HEK293 (cell line): Measurements from ENCODE around the gene PKM.

ENCODE experiments used
- CTCF ChIA-PET: fragments of 350-600 bp; formaldehyde crosslinking; extraction: SDS; loops from one replicate; lab custom pipeline; 2021; ENCODE audit warnings: antibody characterized with exemption; lab: Yijun Ruan, JAX
- POLR2A ChIA-PET: fragments of 300-600 bp; formaldehyde crosslinking; extraction: SDS; loops from one replicate; lab custom pipeline; 2020; ENCODE audit warnings: antibody characterized with exemption, inconsistent platforms; lab: Yijun Ruan, JAX
- H3K27ac ChIP-seq: fragments of 200-500 bp; sonication (Bioruptor generic); 2 replicates; pipeline ENCODE4 v1.5.1; 2014; ENCODE audit warnings: low read depth, low read length, control low read depth, inconsistent platforms; ENCODE audit errors: extremely low read depth
- H3K36me3 ChIP-seq, 2 experiments: fragments of 200-500 bp in 1 of 2; sonication (Bioruptor generic) in 1 of 2; 1 replicate in 1 of 2; 2 replicates in 1 of 2; pipeline ENCODE4 v1.5.1; 2014 to 2017; ENCODE audit warnings: inconsistent platforms in 2 of 2, low read length in 2 of 2; ENCODE audit not compliant: control insufficient read depth in 2 of 2, insufficient read depth in 1 of 2
- H3K4me1 ChIP-seq: fragments of 200-500 bp; sonication (Bioruptor generic); 2 replicates; pipeline ENCODE4 v1.5.1; 2014; ENCODE audit warnings: mild to moderate bottlenecking, low read length, inconsistent platforms; ENCODE audit not compliant: control insufficient read depth, insufficient read depth
- H3K4me3 ChIP-seq: 2 replicates; pipeline ENCODE4 v1.5.1; 2011; ENCODE audit warnings: low read depth, mild to moderate bottlenecking, control low read depth, low read length, moderate library complexity
- H3K9me3 ChIP-seq: fragments of 200-500 bp; sonication (Bioruptor generic); 2 replicates; pipeline ENCODE4 v1.5.1; 2014; ENCODE audit warnings: low read depth, low read length, inconsistent platforms; ENCODE audit not compliant: control insufficient read depth, insufficient read depth
- EGR2 ChIP-seq: fragments of 450-650 bp; formaldehyde crosslinking; IDR thresholded peaks from 2 replicates; pipeline ENCODE4 v1.5.1; 2016; ENCODE audit warnings: low read depth, missing biosample characterization, missing genetic modification characterization
- TRIM28 ChIP-seq: IDR thresholded peaks from 2 replicates; pipeline ENCODE4 v1.6.1; 2011; ENCODE audit warnings: low read length, control low read depth, borderline replicate concordance
- ZEB2 ChIP-seq: fragments of 450-650 bp; formaldehyde crosslinking; IDR thresholded peaks from 2 replicates; pipeline ENCODE4 v1.5.1; 2016; ENCODE audit warnings: missing biosample characterization, missing genetic modification characterization
- ZFHX2 ChIP-seq: fragments of 450-650 bp; formaldehyde crosslinking; conservative IDR thresholded peaks from 2 replicates; pipeline ENCODE4 v1.5.1; 2016; ENCODE audit warnings: missing biosample characterization, missing genetic modification characterization
- ZNF112 ChIP-seq: fragments of 450-650 bp; formaldehyde crosslinking; IDR thresholded peaks from 2 replicates; pipeline ENCODE4 v1.5.0; 2017; ENCODE audit warnings: missing biosample characterization, missing genetic modification characterization
- ZNF211 ChIP-seq: fragments of 450-650 bp; formaldehyde crosslinking; IDR thresholded peaks from 2 replicates; pipeline ENCODE4 v1.5.1; 2016; ENCODE audit warnings: low read depth, missing biosample characterization, missing genetic modification characterization
- ZNF302 ChIP-seq: fragments of 450-650 bp; formaldehyde crosslinking; IDR thresholded peaks from 2 replicates; pipeline ENCODE4 v1.5.1; 2016; ENCODE audit warnings: missing biosample characterization, missing genetic modification characterization, low read depth
- ZNF366 ChIP-seq: fragments of 450-650 bp; formaldehyde crosslinking; conservative IDR thresholded peaks from 2 replicates; pipeline ENCODE4 v1.5.1; 2016; ENCODE audit warnings: missing biosample characterization, missing genetic modification characterization
- ZNF37A ChIP-seq: fragments of 450-650 bp; IDR thresholded peaks from 2 replicates; pipeline ENCODE4 v1.5.1; 2018; ENCODE audit warnings: missing biosample characterization, missing genetic modification characterization
- ZNF426 ChIP-seq: fragments of 450-650 bp; formaldehyde crosslinking; IDR thresholded peaks from 2 replicates; pipeline ENCODE4 v1.5.1; 2017; ENCODE audit warnings: missing biosample characterization, missing genetic modification characterization, mild to moderate bottlenecking, inconsistent platforms, moderate library complexity
- ZNF513 ChIP-seq: fragments of 450-650 bp; IDR thresholded peaks from 2 replicates; pipeline ENCODE4 v1.5.1; 2018; ENCODE audit warnings: missing biosample characterization, missing genetic modification characterization
- ZNF514 ChIP-seq: fragments of 450-650 bp; formaldehyde crosslinking; IDR thresholded peaks from 2 replicates; pipeline ENCODE4 v1.5.1; 2016; ENCODE audit warnings: missing biosample characterization, missing genetic modification characterization
- ZNF555 ChIP-seq: fragments of 450-650 bp; formaldehyde crosslinking; conservative IDR thresholded peaks from 2 replicates; pipeline ENCODE4 v1.5.1; 2017; ENCODE audit warnings: missing biosample characterization, mild to moderate bottlenecking, missing genetic modification characterization, inconsistent platforms
- ZNF561 ChIP-seq: fragments of 450-650 bp; IDR thresholded peaks from 2 replicates; pipeline ENCODE4 v1.5.1; 2018; ENCODE audit warnings: missing biosample characterization, missing genetic modification characterization, borderline replicate concordance
- ZNF623 ChIP-seq: fragments of 450-650 bp; formaldehyde crosslinking; IDR thresholded peaks from 2 replicates; pipeline ENCODE4 v1.5.1; 2016; ENCODE audit warnings: missing biosample characterization, missing genetic modification characterization
- ZNF624 ChIP-seq: fragments of 450-650 bp; formaldehyde crosslinking; IDR thresholded peaks from 2 replicates; pipeline ENCODE4 v1.5.1; 2017; ENCODE audit warnings: missing biosample characterization, missing genetic modification characterization
- TF ChIP-seq, protein P1 (sequence below): fragments of 450-650 bp; formaldehyde crosslinking; conservative IDR thresholded peaks from 2 replicates; pipeline ENCODE4 v1.5.1; 2016; ENCODE audit warnings: low read depth, missing biosample characterization, missing genetic modification characterization

The PKM gene

DNA sequence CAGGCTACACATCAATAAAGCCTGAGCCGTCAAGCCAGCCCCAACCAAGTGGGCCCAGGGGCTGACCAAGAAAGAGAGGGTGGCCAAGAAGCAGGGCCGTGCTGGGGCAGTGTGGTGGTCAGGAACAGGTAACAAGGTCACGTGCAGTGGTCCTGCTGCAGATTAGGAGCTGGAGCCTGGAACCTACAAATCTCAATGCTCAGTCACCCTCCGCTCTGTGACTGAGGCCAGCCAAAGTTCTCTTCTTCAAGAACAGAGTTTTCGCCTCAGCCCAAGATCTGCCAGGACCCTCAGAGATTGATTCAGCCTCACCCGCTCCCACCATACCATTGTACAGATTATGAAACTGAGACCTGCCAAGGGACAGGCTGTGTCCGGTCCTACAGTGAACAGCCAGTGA is 60.3 kb downstream of the PKM start (continued):
- no peak for TF ChIP-seq ZNF555
- no peak for TF ChIP-seq ZNF561 (tag by site-specific recombination)
- no peak for TF ChIP-seq TRIM28
- TF ChIP-seq ZNF112 (tag by site-specific recombination) = no peak
- no peak for TF ChIP-seq ZEB2 (tag by site-specific recombination)
- TF ChIP-seq ZNF366 = no peak
- TF ChIP-seq ZNF211 (tag by site-specific recombination) = no peak

GRCh38 chr15:72169921-72170611 is 60.9 kb downstream of the PKM start:
- Histone ChIP-seq H3K36me3 (no peaks in the 10 kb centered on the region), H3K9me3 (no peaks in the 10 kb centered on the region), H3K27ac (no peak overlapping the region), H3K4me1 (peaks cover 3% of the 10 kb centered on the region; the same call in 1 of the 2 replicates), H3K4me3 (no peak overlapping the region)
- ChIA-PET POLR2A (no interaction called here), CTCF (interaction anchor here (0.6 to 1.3 kb wide), 2 partner anchors 14 to 367 kb away, joined by 3 to 13 read pairs; no protein-coding TSS in a partner anchor)
- TF ChIP-seq ZNF623 = no peak
- TF ChIP-seq ZFHX2 = peak; percentile 26; the same call in 1 of the 2 replicates
- TF ChIP-seq ZNF37A = no peak
- no peak for TF ChIP-seq ZNF514 (tag by site-specific recombination)
- TF ChIP-seq, protein P1, sequence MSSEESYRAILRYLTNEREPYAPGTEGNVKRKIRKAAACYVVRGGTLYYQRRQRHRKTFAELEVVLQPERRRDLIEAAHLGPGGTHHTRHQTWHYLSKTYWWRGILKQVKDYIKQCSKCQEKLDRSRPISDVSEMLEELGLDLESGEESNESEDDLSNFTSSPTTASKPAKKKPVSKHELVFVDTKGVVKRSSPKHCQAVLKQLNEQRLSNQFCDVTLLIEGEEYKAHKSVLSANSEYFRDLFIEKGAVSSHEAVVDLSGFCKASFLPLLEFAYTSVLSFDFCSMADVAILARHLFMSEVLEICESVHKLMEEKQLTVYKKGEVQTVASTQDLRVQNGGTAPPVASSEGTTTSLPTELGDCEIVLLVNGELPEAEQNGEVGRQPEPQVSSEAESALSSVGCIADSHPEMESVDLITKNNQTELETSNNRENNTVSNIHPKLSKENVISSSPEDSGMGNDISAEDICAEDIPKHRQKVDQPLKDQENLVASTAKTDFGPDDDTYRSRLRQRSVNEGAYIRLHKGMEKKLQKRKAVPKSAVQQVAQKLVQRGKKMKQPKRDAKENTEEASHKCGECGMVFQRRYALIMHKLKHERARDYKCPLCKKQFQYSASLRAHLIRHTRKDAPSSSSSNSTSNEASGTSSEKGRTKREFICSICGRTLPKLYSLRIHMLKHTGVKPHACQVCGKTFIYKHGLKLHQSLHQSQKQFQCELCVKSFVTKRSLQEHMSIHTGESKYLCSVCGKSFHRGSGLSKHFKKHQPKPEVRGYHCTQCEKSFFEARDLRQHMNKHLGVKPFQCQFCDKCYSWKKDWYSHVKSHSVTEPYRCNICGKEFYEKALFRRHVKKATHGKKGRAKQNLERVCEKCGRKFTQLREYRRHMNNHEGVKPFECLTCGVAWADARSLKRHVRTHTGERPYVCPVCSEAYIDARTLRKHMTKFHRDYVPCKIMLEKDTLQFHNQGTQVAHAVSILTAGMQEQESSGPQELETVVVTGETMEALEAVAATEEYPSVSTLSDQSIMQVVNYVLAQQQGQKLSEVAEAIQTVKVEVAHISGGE (tag by site-specific recombination) = no peak
- TF ChIP-seq EGR2 = peak; percentile 42
- TF ChIP-seq ZNF513 = no peak
- TF ChIP-seq ZNF624 (tag by site-specific recombination) = no peak

GRCh38 chr15:72169236-72169920 is 61.6 kb downstream of the PKM start:
- TF ChIP-seq ZNF302 (tag by site-specific recombination) (no peak), ZNF426 (tag by site-specific recombination) (no peak)
- H3K27ac ChIP-seq = no peak overlapping the region
- H3K36me3 ChIP-seq = no peaks in the 10 kb centered on the region
- ChIA-PET CTCF (interaction anchor here (0.6 to 1.3 kb wide), 4 partner anchors 13 to 316 kb away, joined by 3 to 13 read pairs (median 3); no protein-coding TSS in a partner anchor), POLR2A (no interaction called here)
- peaks cover 3% of the 10 kb centered on the region; the same call in 1 of the 2 replicates for H3K4me1 ChIP-seq
- H3K4me3 ChIP-seq = no peak overlapping the region
- no peaks in the 10 kb centered on the region for H3K9me3 ChIP-seq
